Activated T-cell treated with anti-CD3 and anti-CD28 coated beads, Interleukin-2, amount 50 U/mL, for 48 hours (primary cell): ENCODE measurements around the gene COBL.

ENCODE experiments used
- DNase-seq, 2 experiments: peaks; one replicate each; pipeline ENCODE4 v3.0.0-alpha.2; 2020

COBL gene

GRCh38 chr7:51071427-51071826, 245.2 kb downstream of the COBL start:
- DNase-seq, result no peak

DNA sequence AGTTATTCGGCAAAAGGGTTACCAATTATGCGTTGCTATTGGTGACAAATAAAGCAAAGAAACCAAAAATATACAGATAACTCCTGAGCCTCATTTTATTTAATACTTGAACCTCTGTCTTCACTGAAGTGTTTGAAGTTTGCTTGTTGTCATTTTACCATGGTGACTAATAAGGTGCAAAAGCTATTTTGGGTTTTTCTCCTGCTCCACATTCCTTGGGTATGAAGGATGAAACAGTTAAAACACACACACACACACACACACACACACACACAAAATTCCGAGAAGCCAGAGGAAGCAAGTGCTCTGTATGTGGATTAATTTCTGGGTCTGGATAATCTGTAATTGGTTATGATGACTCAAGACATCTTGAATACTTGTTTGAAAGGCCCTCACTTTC, 246.5 kb downstream of the COBL start:
- DNase-seq, result no peak

DNA sequence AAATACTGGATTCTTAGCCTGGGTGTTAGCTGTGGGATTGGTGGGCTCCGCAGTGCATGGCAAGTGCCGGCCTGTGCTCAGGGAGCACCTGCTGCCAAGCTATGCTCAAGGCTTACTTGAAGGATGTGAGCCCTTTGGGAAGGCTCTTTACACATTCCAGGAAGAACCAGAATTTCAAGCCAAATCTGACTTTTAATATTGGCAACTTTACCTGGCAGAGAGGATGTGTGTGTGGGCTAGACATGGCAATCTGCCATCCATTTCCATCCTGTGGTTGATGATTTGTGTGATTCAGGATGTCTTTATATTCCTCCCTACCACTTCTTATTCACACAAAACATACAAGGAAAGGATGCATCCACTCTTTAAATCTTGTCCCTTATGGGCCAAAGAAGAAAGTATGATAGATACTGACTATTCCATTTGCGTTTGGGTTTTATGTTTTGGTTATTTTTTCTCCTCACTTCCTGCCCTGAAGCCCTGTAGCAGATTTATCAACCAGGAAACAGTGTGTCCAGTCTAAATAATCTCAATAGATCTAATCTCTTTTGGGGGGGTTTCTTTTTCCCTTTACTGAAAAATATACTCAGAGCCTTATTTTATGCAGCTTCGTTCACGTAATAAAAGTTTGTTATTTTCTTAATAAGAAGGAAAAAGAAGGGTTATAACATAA, 247.1 kb downstream of the COBL start:
- DNase-seq, result no peak

- DNase-seq, result no peak
Observed at GRCh38 chr7:51068401-51068800, 248.2 kb downstream of the COBL start.

DNA sequence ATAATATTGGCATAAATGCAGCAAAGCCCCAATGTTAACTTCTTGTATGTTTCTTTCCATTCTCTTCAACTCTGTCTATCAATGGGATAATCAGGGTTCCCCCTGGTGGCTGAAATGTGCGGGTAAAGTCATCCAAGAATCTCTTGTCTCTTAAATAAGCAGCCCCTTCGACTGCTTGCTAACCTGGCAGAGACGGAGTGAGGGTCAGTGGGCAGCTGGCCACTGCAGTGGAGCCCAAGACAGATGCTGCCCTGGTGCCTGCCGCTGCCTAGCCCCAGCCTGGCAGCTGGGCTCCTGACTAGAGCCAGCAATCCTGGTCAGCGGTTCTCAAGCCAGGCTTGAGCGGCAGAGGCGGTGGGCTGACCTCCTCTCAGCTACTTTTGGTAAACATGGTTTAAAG, 248.9 kb downstream of the COBL start:
- DNase-seq, result peak; percentile 64 to 65

DNA sequence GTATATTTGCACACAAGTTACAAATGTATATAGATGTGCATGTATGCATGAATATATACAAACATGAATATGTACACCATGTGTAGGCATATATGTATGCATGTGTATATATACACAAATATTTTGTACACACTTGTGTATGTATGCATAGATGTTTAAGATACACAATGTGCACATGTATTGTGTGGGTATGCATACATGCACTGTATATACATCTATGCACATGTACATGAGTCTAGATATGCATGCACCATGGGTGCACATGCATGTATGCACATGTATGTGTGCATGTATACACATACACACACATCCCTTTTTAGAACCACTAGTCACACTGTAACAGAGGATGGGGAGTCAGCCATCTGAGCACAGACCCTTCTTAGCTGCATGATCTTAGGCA, 249.4 kb downstream of the COBL start:
- DNase-seq, result no peak

- DNase-seq, result no peak
Observed at GRCh38 chr7:51066405-51066882, 250.2 kb downstream of the COBL start.

GRCh38 chr7:51065766-51066165, 250.8 kb downstream of the COBL start:
- DNase-seq, result no peak

DNA sequence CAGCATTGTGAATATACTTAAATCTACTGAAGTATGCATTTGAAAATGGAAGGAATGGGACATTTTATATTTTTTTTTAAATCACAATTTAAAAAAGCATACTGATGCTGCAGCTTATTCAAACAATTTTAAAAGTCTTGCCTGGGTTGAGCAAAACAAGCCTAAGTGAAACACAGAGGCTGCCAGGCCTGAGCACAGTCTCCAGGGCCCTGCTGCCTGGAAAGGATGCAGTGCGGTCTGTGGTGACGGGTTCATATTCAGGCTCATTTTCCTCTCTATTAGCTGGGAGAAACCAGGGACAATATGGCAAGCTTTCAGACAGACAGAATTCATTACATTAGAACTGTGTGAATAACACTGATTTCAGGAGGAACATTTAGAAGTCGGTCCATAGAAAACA, 251.9 kb downstream of the COBL start:
- DNase-seq, result no peak

GRCh38 chr7:51062222-51062987, 254.2 kb downstream of the COBL start:
- no peak for DNase-seq

GRCh38 chr7:51060536-51060935, 256.1 kb downstream of the COBL start:
- DNase-seq, result no peak

DNA sequence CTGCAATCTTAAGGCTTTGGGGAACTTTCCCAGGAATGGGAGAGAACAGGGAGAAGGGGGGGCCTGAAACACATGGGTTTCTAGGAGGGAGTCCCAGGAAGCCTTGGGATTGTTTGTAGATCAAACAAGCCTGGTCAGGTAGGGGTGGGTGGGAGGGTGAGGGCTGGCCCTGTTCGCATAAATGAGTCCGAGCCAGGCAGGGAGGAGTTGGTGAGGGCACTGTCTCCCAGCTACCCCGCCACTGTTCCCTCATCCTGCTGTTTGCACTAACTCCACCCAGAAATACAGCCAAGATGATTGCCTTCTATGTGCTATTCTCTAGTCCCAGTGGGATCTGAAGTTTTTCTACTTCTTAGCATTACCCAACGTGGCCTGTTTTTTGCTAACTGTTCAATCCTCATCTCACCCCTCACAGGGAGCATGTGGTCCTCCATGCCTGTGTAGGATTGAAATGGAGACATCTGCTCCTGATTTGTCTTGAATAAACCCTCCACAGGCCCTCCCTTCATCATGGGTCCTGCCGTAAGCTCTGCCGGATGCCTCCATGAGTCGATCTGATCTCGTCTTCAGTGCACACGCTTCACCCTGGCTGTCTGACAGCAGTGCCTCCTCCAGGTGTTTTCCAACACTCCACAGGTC, 257.0 kb downstream of the COBL start:
- no peak for DNase-seq

- DNase-seq, result no peak
Observed at GRCh38 chr7:51058764-51059163, 257.8 kb downstream of the COBL start.

- DNase-seq, result no peak
Observed at GRCh38 chr7:51055039-51055840, 261.4 kb downstream of the COBL start.

DNA sequence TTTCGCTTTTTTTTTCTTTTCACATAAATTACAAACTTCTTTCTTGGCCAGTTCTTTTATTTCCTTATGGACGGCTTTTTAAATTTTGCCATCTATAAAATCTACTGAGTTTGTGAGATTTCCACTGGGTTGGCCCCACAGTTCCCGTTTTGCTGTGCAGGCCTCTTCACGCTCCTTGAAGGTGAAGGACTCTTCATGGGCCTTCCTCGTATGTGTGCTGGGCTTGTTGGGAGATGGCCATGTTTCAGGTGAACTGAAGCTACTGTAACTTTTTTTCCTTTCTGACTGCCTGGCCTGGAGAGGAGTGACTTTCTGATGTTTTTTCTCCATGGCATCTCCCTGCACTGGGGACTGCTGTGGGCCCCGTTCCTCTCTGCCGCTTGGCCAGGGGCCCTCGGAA, 262.4 kb downstream of the COBL start:
- no peak for DNase-seq

GRCh38 chr7:51053160-51053925, 263.3 kb downstream of the COBL start:
- DNase-seq, result no peak

DNA sequence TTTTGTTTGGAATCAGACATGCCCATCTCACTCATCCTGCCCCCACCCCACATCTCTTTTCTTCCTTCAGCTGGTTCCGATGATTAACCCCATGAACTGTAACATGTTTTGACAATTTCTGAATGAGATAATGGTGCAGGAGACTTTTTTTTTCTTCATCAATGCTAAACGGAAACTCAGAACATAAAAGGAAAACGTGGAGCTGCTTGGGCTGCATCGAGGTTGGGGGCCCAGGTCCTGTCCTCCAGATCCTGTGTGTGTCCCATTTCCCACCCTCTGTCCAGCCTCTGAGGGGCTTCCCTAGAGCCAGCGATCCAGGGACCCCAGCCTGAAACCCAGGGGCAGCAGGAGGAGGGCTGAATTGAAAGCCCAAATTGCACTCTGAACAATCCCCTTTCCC, 270.1 kb downstream of the COBL start:
- DNase-seq, result no peak

GRCh38 chr7:51046103-51046466, 270.5 kb downstream of the COBL start:
- DNase-seq, result no peak

DNA sequence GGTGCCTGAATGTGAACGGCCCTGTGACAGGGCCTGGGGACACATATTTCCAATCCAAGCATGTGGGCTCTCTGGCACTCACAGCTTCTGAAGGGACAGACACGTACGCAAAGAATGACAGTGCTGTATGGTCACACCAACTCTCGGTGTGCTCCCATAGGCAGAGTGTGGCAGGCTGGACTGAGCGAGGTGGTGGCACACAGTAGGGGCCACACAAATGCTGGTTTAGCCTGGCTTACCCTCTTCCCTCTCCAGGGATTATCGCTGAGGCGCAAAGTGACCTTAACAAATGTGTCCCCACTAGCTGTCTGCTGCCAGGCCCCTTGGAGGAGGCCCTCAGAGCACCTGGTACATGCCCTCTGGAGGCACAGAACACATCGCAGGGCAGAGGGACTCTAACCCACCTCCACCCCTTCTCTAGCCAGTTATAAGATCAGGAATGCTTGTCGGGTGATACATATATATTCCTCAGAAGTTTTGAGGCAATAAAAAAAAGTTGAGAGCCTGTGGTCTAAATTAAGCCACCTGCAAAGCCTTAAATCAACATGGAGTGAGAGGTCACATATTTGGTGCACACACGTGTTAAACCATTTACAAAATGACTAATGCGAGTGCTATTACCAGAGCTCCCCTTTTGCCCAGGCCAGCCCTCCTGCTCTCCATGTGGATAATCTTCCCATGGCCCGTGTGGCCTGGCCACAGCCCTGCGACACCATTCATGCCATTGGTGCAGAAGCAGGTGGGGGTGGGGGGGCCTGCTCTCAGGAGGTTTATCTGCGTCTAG, 271.1 kb downstream of the COBL start:
- no peak for DNase-seq

DNA sequence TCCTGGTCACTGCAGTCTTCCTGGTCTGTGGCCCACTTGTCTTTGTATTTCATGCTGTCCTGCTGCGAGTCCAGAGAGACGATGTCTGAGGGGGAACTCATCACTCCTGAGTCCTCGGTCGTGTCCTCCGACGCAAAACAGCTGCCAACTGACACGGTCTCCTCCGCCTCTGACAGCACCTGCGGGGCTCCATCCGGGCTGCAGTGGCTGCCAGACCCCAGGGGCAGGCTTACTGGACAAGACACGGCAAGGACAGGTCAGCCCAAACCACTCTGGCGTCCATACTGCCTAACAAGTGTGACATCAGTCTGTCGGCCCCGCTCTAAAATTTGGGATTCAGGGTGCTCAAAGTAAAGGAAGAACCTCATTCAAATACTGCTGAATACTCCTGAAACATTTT, 273.1 kb downstream of the COBL start:
- no peak for DNase-seq

DNA sequence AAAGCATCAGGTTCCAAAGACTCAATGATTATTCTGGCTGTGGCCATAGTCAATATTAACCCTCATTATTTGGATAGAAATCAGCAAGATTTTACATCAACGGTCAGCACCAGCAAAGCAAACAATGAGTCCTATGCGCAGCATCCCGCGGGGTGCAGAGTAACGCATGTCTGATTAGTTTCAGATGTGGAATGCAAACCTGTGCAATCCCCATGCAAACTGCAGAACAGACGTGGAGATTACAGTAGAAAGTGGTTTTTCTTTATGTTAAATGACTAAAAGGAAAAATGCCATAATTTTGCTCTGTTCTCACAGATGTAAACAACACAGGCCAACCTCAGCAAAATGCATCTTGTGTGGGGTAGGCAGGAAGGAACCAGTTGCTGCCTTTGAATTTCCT, 275.8 kb downstream of the COBL start:
- no peak for DNase-seq

- no peak for DNase-seq
Observed at GRCh38 chr7:51038573-51038972, 278.0 kb downstream of the COBL start.
